Right lobe of liver (tissue), 6 donors: ENCODE data around the gene RASGRP4. TPM values are rescaled to one million over a fixed set of nuclear protein-coding genes. Genes with fewer than 3 reads are reported as not detected.

Experiments used
- ATAC-seq, 4 donors: fragments of 200-7000 bp; cut with Tn5 transposase; one replicate each; pipeline ENCODE4 v1.9.1; 2020; ENCODE audit warnings: mild to moderate bottlenecking in 4 of 4, moderate library complexity in 4 of 4
- DNase-seq, 3 donors: peaks; one replicate each; pipeline ENCODE4 v3.0.0-alpha.2; 2020
- H3K27ac ChIP-seq, 3 donors: fragments of 200-600 bp; one replicate each; pipeline ENCODE4 v1.8.0; 2022
- H3K27me3 ChIP-seq, 2 donors: fragments of 200-600 bp; one replicate each; pipeline ENCODE4 v1.8.0; 2022
- H3K36me3 ChIP-seq, 4 donors: fragments of 200-600 bp; sonication (generic) in 1 of 4; one replicate each; pipeline versions ENCODE4 v1.5.1 to v1.8.0; 2017 to 2022; ENCODE audit warnings: control low read depth in 1 of 4
- H3K4me1 ChIP-seq, 4 donors: fragments of 200-600 bp; sonication (generic) in 1 of 4; one replicate each; pipeline versions ENCODE4 v1.5.1 to v1.8.0; 2017 to 2022; ENCODE audit warnings: control low read depth in 1 of 4
- H3K4me3 ChIP-seq, 3 donors: fragments of 200-600 bp; one replicate each; pipeline ENCODE4 v1.8.0; 2022
- H3K9me3 ChIP-seq, 4 donors: fragments of 200-600 bp; sonication (generic) in 1 of 4; one replicate each; pipeline versions ENCODE4 v1.5.1 to v1.8.0; 2017 to 2022; ENCODE audit warnings: control low read depth in 1 of 4
- CTCF ChIP-seq, 4 donors: fragments of 200-600 bp in 3 of 4; fragments of 450-650 bp in 1 of 4; IDR thresholded peaks; one replicate each; pipeline versions ENCODE4 v1.5.1 to v1.8.0; 2016 to 2022; ENCODE audit warnings: antibody characterized with exemption in 4 of 4, mild to moderate bottlenecking in 2 of 4
- POLR2A ChIP-seq: fragments of 450-650 bp; IDR thresholded peaks from one replicate; pipeline ENCODE4 v1.6.1; 2017; ENCODE audit warnings: antibody characterized with exemption, mild to moderate bottlenecking
- WGBS: methylation state at CpG from one replicate; pipeline ENCODE4 v1.1.6; 2018; ENCODE audit warnings: low coverage, low lambda C conversion rate; ENCODE audit not compliant: insufficient coverage; ENCODE audit errors: missing lambda C conversion rate; 5-methylcytosine and 5-hydroxymethylcytosine counted together
- intact Hi-C, 2 donors: fragments of 100-400 bp; cut with DNase I; formaldehyde crosslinking; loops; one replicate each; pipeline versions ENCODE4 v1.11.2 to v1.14.1; 2022
- total RNA-seq, 6 experiments: library from RNA; depleted of rRNA in 2 of 6; stranded (reverse); fragments of >200 nt in 2 of 6; fragmentation: NEBNext Ultra II Directional in 3 of 6; extraction: Animal tissue kit (Norgen Biotek cat#: 25700) in 3 of 6; gene quantifications; one replicate each; pipeline versions ENCODE4 v1.1.0 to v1.2.4, GENCODE V29; 2016 to 2023
- donor health status: DM: no; HTN: yes; CAD: no.
- donor health status: DM: no; HTN: no; CAD: no.
- donor health status: DM: no; HTN: no; CAD: no.
- donor health status: DM: no; HTN: yes; CAD: no.
- donor health status: DM: no; HTN: yes; CAD: no.

The RASGRP4 gene
- total RNA-seq, 6 experiments from 2014 or later: 0.77 to 1.5 (median 0.93) TPM

- intact Hi-C loops: no loop called here
- ATAC-seq: no peak
- Histone ChIP-seq H3K27ac (no peak overlapping the region), H3K9me3 (no peaks in the 10 kb centered on the region), H3K4me3 (no peak overlapping the region), H3K27me3 (no peaks in the 10 kb centered on the region), H3K36me3 (no peaks in the 10 kb centered on the region), H3K4me1 (no peaks in the 10 kb centered on the region)
- DNase-seq: no peak
- no peak for TF ChIP-seq POLR2A
- no peak for TF ChIP-seq CTCF (IDR thresholded peaks at IDR 0.05)
- 20% methylated on average over 5 of the region's 5 CpGs for WGBS
These were observed 31.2 kb upstream of the RASGRP4 start for GRCh38 chr19:38457202-38457601.

DNA sequence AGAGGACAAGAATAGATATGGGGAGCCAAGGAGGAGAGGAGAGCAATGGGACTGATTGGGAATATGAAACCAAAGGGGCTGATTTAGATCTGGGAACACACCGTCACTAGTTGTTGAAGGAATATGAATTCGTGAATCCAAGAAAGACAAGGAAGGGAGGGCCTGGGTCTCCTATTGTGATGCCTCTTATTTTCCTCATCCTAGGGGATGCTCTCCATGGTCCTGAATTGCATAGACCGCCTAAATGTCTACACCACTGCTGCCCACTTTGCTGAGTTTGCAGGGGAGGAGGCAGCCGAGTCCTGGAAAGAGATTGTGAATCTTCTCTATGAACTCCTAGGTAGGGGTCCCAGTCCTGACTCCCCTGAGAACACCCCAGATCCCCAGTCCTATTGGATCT is 29.0 kb upstream of the RASGRP4 start:
- Histone ChIP-seq H3K27ac (no peak overlapping the region), H3K9me3 (no peaks in the 10 kb centered on the region), H3K27me3 (no peaks in the 10 kb centered on the region), H3K4me3 (no peak overlapping the region), H3K4me1 (no peaks in the 10 kb centered on the region), H3K36me3 (no peaks in the 10 kb centered on the region)
- TF ChIP-seq POLR2A (no peak), CTCF (IDR thresholded peaks at IDR 0.05) (no peak)
- intact Hi-C loops: no loop called here
- WGBS: 21% methylated on average over 4 of the region's 4 CpGs
- ATAC-seq (no peak), DNase-seq (no peak)

GRCh38 chr19:38453596-38453995 is 27.6 kb upstream of the RASGRP4 start:
- H3K27me3 ChIP-seq: no peaks in the 10 kb centered on the region
- DNase-seq: no peak
- TF ChIP-seq CTCF (IDR thresholded peaks at IDR 0.05) (no peak), POLR2A (no peak)
- no peak overlapping the region for H3K4me3 ChIP-seq
- ATAC-seq: no peak
- H3K9me3 ChIP-seq: no peaks in the 10 kb centered on the region
- 55% methylated on average over 3 of the region's 3 CpGs for WGBS
- no peak overlapping the region for H3K27ac ChIP-seq
- H3K36me3 ChIP-seq: no peaks in the 10 kb centered on the region
- intact Hi-C loops: no loop called here
- no peaks in the 10 kb centered on the region for H3K4me1 ChIP-seq

DNA sequence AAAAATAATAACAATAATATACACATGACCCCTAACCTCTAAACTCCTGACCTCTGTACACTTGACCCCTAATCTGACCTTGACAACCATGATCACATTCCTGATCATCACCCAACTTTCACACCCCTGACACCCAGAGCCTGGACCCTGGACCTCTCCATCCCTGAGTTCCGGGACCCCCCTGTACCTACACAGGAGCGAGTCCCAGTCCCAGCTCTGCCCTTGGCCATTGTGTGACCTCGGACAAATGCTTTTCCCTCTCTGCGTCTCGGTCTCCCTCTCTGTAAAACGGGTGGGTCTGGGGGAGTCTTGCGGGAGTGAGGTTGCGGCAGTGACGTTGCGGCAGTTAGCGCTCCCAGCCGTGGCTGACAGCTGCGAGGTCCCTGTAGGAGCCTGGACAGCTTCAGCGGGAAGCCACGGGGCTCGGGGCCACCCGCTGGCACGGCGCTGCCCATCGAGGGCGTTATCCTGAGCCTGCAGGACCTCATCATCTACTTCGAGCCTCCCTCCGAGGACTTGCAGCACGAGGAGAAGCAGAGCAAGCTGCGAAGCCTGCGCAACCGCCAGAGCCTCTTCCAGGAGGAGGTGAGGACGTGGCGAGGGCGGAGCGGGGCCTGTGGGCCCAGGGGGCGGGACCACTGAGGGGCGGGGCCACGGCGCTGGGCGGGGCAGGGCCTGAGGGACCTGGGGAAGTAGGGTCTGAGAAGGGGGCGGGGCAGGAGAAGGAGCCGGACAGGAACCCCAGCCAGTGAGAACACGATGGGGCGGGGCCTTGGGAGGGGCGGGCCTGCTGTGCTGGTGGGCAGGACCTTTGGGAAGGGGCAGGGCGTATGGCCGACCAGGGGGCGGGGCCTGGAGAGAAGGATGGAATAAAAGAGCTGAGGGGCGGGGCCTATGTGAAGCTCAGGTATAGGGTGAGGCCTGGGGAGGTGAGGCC is 26.7 kb upstream of the RASGRP4 start:
- Histone ChIP-seq H3K27me3 (no peaks in the 10 kb centered on the region), H3K4me3 (no peak overlapping the region), H3K36me3 (no peaks in the 10 kb centered on the region), H3K4me1 (no peaks in the 10 kb centered on the region), H3K9me3 (no peaks in the 10 kb centered on the region), H3K27ac (no peak overlapping the region)
- WGBS: 57% methylated on average over 22 of the region's 45 CpGs
- DNase-seq: no peak
- TF ChIP-seq POLR2A (no peak), CTCF (IDR thresholded peaks at IDR 0.05) (no peak)
- intact Hi-C loops: no loop called here
- ATAC-seq: peak in 1 of 4 donors; percentile 20
